Adrenal gland (tissue), 5 donors: ENCODE measurements around the gene HEXIM1.

Experiments
- POLR2A ChIP-seq, 2 donors: fragments of 450-650 bp; IDR thresholded peaks; one replicate each; pipeline ENCODE4 v1.6.1; 2017; ENCODE audit warnings: antibody characterized with exemption in 2 of 2, mild to moderate bottlenecking in 2 of 2, moderate library complexity in 1 of 2
- TF ChIP-seq, protein P1 (sequence below), 6 experiments: fragments of 450-650 bp in 4 of 6; fragments of 200-600 bp in 2 of 6; sonication (generic) in 1 of 6; IDR thresholded peaks; 1 replicate in 5 of 6; 2 replicates in 1 of 6; pipeline versions ENCODE4 v1.5.1 to v1.8.0; 2016 to 2021; ENCODE audit warnings: antibody characterized with exemption in 6 of 6, mild to moderate bottlenecking in 2 of 6, moderate library complexity in 1 of 6
- donor health status: DM: no; HTN: no; CAD: no.

DNA sequence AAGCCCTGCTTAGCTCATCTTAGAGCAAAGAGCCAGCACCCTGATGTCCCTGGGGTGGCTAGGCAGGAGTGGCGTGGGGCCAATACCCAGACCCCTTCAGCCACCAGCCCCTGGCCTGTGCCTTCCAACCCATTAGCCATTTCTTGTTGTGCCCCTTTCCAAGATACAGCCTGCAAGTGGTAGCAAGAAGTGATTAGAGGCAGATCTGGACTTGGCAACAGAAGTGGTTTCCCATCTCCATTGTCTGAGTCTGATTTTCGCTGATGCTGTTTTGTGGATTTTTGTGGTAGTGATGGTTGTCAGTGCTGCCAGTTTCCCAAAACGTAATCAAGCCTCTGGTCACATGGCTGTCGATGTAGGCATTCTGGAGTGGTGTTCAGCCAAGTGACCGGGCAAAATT is 41.7 kb upstream of the HEXIM1 start:
- TF ChIP-seq, protein P1, sequence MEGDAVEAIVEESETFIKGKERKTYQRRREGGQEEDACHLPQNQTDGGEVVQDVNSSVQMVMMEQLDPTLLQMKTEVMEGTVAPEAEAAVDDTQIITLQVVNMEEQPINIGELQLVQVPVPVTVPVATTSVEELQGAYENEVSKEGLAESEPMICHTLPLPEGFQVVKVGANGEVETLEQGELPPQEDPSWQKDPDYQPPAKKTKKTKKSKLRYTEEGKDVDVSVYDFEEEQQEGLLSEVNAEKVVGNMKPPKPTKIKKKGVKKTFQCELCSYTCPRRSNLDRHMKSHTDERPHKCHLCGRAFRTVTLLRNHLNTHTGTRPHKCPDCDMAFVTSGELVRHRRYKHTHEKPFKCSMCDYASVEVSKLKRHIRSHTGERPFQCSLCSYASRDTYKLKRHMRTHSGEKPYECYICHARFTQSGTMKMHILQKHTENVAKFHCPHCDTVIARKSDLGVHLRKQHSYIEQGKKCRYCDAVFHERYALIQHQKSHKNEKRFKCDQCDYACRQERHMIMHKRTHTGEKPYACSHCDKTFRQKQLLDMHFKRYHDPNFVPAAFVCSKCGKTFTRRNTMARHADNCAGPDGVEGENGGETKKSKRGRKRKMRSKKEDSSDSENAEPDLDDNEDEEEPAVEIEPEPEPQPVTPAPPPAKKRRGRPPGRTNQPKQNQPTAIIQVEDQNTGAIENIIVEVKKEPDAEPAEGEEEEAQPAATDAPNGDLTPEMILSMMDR (IDR thresholded peaks at IDR 0.05) = no peak
- TF ChIP-seq POLR2A (IDR thresholded peaks at IDR 0.05) = no peak
